ENCODE data around the gene PTGFRN. TPM values are rescaled to one million over a fixed set of nuclear protein-coding genes. Genes with fewer than 3 reads are reported as not detected.

PTGFRN gene
- total RNA-seq, 1 donor from 2014 or later: 53.2 TPM

GRCh38 chr1:117030271-117030877 is 120.7 kb downstream of the PTGFRN start:
- no peak overlapping the region for H3K4me3 Mint-ChIP-seq

GRCh38 chr1:117032266-117032665 is 122.5 kb downstream of the PTGFRN start:
- DNase-seq (ENCODE audit: low spot score): no peak
- no peaks in the 10 kb centered on the region for H3K9me3 ChIP-seq (ENCODE audit: low read depth)
- no peak overlapping the region for H2AFZ ChIP-seq (replicated peaks)
- no peaks in the 10 kb centered on the region for H3K36me3 ChIP-seq
- no peaks in the 10 kb centered on the region for H4K20me1 ChIP-seq (ENCODE audit: low read depth)
- no peak overlapping the region for H3K4me2 ChIP-seq
- Mint-ChIP-seq H3K4me3 (no peak overlapping the region), H3K9me3 (no peaks in the 10 kb centered on the region), H3K4me1 (peaks cover 15% of the 10 kb centered on the region), H3K36me3 (no peaks in the 10 kb centered on the region), H3K27ac (no peak overlapping the region), H3K27me3 (ENCODE audit: insufficient read depth, low read depth) (peaks cover 2% of the 10 kb centered on the region)
- no peaks in the 10 kb centered on the region for H3F3A ChIP-seq (ENCODE audit: low read depth)
- H3K9ac ChIP-seq: no peak overlapping the region
- H3K27ac ChIP-seq: no peak overlapping the region
- TF ChIP-seq EZH2phosphoT487 (IDR thresholded peaks at IDR 0.05): no peak
- no peak for TF ChIP-seq CTCF (IDR thresholded peaks at IDR 0.05)
- TF ChIP-seq EZH2 (IDR thresholded peaks at IDR 0.05): no peak
- peaks cover 8% of the 10 kb centered on the region for H3K4me1 ChIP-seq
- H3K79me2 ChIP-seq (ENCODE audit: low read depth): no peaks in the 10 kb centered on the region
- no peak overlapping the region for H3K4me3 ChIP-seq
- H3K27me3 ChIP-seq: no peaks in the 10 kb centered on the region

More at GRCh38 chr1:117030271-117030877, 120.7 kb downstream of the PTGFRN start:
- Histone ChIP-seq H3K9me3 (ENCODE audit: low read depth) (no peaks in the 10 kb centered on the region), H3K27ac (no peak overlapping the region), H3K4me3 (no peak overlapping the region), H2AFZ (replicated peaks) (no peak overlapping the region), H3K27me3 (no peaks in the 10 kb centered on the region), H4K20me1 (ENCODE audit: low read depth) (no peaks in the 10 kb centered on the region), H3K9ac (no peak overlapping the region), H3F3A (ENCODE audit: low read depth) (no peaks in the 10 kb centered on the region), H3K4me2 (no peak overlapping the region), H3K36me3 (no peaks in the 10 kb centered on the region), H3K4me1 (peaks cover 4% of the 10 kb centered on the region), H3K79me2 (ENCODE audit: low read depth) (no peaks in the 10 kb centered on the region)
- TF ChIP-seq CTCF (IDR thresholded peaks at IDR 0.05) (no peak), EZH2phosphoT487 (IDR thresholded peaks at IDR 0.05) (no peak), EZH2 (IDR thresholded peaks at IDR 0.05) (no peak)
- peaks cover 15% of the 10 kb centered on the region for H3K4me1 Mint-ChIP-seq
- peaks cover 2% of the 10 kb centered on the region for H3K27me3 Mint-ChIP-seq (ENCODE audit: insufficient read depth, low read depth)
- H3K9me3 Mint-ChIP-seq: no peaks in the 10 kb centered on the region
- DNase-seq (ENCODE audit: low spot score): no peak
- no peak overlapping the region for H3K27ac Mint-ChIP-seq
- no peaks in the 10 kb centered on the region for H3K36me3 Mint-ChIP-seq

- H3K4me2 ChIP-seq: peak overlapping the region; percentile 10
- no peaks in the 10 kb centered on the region for H3K9me3 Mint-ChIP-seq
These were observed 123.2 kb downstream of the PTGFRN start for GRCh38 chr1:117032681-117033539.

More at GRCh38 chr1:117032681-117033539, 123.2 kb downstream of the PTGFRN start:
- Histone ChIP-seq H3K27me3 (no peaks in the 10 kb centered on the region), H3F3A (ENCODE audit: low read depth) (no peaks in the 10 kb centered on the region), H2AFZ (replicated peaks) (peak overlapping the region; percentile 68), H4K20me1 (ENCODE audit: low read depth) (no peaks in the 10 kb centered on the region), H3K79me2 (ENCODE audit: low read depth) (no peaks in the 10 kb centered on the region), H3K4me3 (no peak overlapping the region), H3K27ac (no peak overlapping the region), H3K9me3 (ENCODE audit: low read depth) (no peaks in the 10 kb centered on the region), H3K36me3 (no peaks in the 10 kb centered on the region), H3K4me1 (peaks cover 8% of the 10 kb centered on the region), H3K9ac (no peak overlapping the region)
- no peak for TF ChIP-seq EZH2 (IDR thresholded peaks at IDR 0.05)
- no peak for TF ChIP-seq CTCF (IDR thresholded peaks at IDR 0.05)
- TF ChIP-seq EZH2phosphoT487 (IDR thresholded peaks at IDR 0.05): no peak
- Mint-ChIP-seq H3K36me3 (no peaks in the 10 kb centered on the region), H3K4me3 (no peak overlapping the region), H3K4me1 (peaks cover 15% of the 10 kb centered on the region), H3K27ac (peak overlapping the region; percentile 3), H3K27me3 (ENCODE audit: insufficient read depth, low read depth) (peaks cover 2% of the 10 kb centered on the region)
- no peak for DNase-seq (ENCODE audit: low spot score)
